SU-DHL-6 (cell line): ENCODE measurements around the gene DCXR.

ENCODE experiments used
- H2AFZ ChIP-seq: fragments of 200-600 bp; sonication (generic); 2 replicates; pipeline ENCODE4 v1.6.1; 2014; ENCODE audit warnings: low read depth, mild to moderate bottlenecking, moderate library complexity, mixed read lengths, antibody characterized with exemption, low read length; ENCODE audit not compliant: severe bottlenecking
- H3F3A ChIP-seq: fragments of 200-600 bp; shearing (Covaris generic); 2 replicates; pipeline ENCODE4 v1.6.0; 2016; ENCODE audit warnings: antibody characterized with exemption, mild to moderate bottlenecking; ENCODE audit not compliant: insufficient read depth
- H3K27ac ChIP-seq: fragments of 200-600 bp; sonication (generic); 2 replicates; pipeline ENCODE4 v1.5.1; 2016; ENCODE audit warnings: low read depth, mild to moderate bottlenecking, low read length, moderate library complexity, mixed read lengths
- H3K27me3 ChIP-seq: fragments of 200-600 bp; sonication (generic), shearing (Covaris generic); 2 replicates; pipeline ENCODE4 v1.6.0; 2014; ENCODE audit warnings: mild to moderate bottlenecking, low read length
- H3K36me3 ChIP-seq: fragments of 200-600 bp; sonication (generic); 2 replicates; pipeline ENCODE4 v1.6.1; 2014; ENCODE audit warnings: mild to moderate bottlenecking, low read length, mixed read lengths
- H3K4me2 ChIP-seq: fragments of 300-600, 200-600 bp; shearing (Covaris generic), sonication (generic); 2 replicates; pipeline ENCODE4 v1.6.0; 2014; ENCODE audit warnings: low read length, low read depth, mild to moderate bottlenecking; ENCODE audit not compliant: poor library complexity, severe bottlenecking
- H3K4me3 ChIP-seq: fragments of 200-600 bp; sonication (generic); 2 replicates; pipeline ENCODE4 v1.5.1; 2014; ENCODE audit warnings: antibody characterized with exemption, low read length, mild to moderate bottlenecking, mixed read lengths; ENCODE audit not compliant: insufficient read depth, poor library complexity, severe bottlenecking
- H3K79me2 ChIP-seq: fragments of 200-600 bp; sonication (generic); 2 replicates; pipeline ENCODE4 v1.6.1; 2014; ENCODE audit warnings: mild to moderate bottlenecking, low read length, moderate library complexity; ENCODE audit not compliant: insufficient read depth
- H3K9ac ChIP-seq: fragments of 200-600 bp; sonication (generic); 2 replicates; pipeline ENCODE4 v1.7.0; 2014; ENCODE audit warnings: mild to moderate bottlenecking, low read length
- H3K9me2 ChIP-seq: fragments of 200-600 bp; sonication (generic); replicated peaks from 2 replicates; pipeline ENCODE4 v1.6.1; 2014; ENCODE audit warnings: low read length; ENCODE audit not compliant: insufficient read depth
- H3K9me3 ChIP-seq: fragments of 200-600 bp; sonication (generic); 2 replicates; pipeline ENCODE4 v1.6.1; 2014; ENCODE audit warnings: low read length, mixed read lengths; ENCODE audit not compliant: insufficient read depth
- H4K20me1 ChIP-seq: fragments of 200-600 bp; sonication (generic); 2 replicates; pipeline ENCODE4 v1.6.1; 2014; ENCODE audit warnings: low read depth, mild to moderate bottlenecking, antibody characterized with exemption, low read length, moderate library complexity, mixed read lengths
- CTCF ChIP-seq: fragments of 200-600 bp; sonication (generic); IDR thresholded peaks from one replicate; pipeline ENCODE4 v1.5.1; 2017; ENCODE audit warnings: antibody characterized with exemption, mild to moderate bottlenecking, low read length, moderate library complexity; ENCODE audit not compliant: insufficient read depth, poor library complexity, severe bottlenecking
- EZH2phosphoT487 ChIP-seq: fragments of 200-600 bp; sonication (generic), shearing (Covaris generic); conservative IDR thresholded peaks from 2 replicates; pipeline ENCODE4 v1.6.1; 2018; ENCODE audit warnings: mild to moderate bottlenecking, antibody characterized with exemption, low read length, moderate library complexity, mixed read lengths

The DCXR gene

GRCh38 chr17:82000803-82001570 is 36.5 kb downstream of the DCXR start:
- H3K9me3 ChIP-seq = no peaks in the 10 kb centered on the region
- no peaks in the 10 kb centered on the region for H3F3A ChIP-seq
- no peaks in the 10 kb centered on the region for H3K27me3 ChIP-seq
- H3K4me3 ChIP-seq = no peak overlapping the region
- no peaks in the 10 kb centered on the region for H3K36me3 ChIP-seq
- H2AFZ ChIP-seq = no peak overlapping the region
- H3K4me2 ChIP-seq = no peak overlapping the region
- no peaks in the 10 kb centered on the region for H3K79me2 ChIP-seq
- no peak overlapping the region for H3K9ac ChIP-seq
- H3K9me2 ChIP-seq = no peaks in the 10 kb centered on the region
- no peak overlapping the region for H3K27ac ChIP-seq
- no peak for TF ChIP-seq EZH2phosphoT487
- no peak for TF ChIP-seq CTCF
- no peaks in the 10 kb centered on the region for H4K20me1 ChIP-seq

- Histone ChIP-seq H3K4me2 (no peak overlapping the region), H3K9ac (no peak overlapping the region), H3F3A (no peaks in the 10 kb centered on the region)
Observed at GRCh38 chr17:81999976-82000802, 37.3 kb downstream of the DCXR start.

GRCh38 chr17:81999587-81999975 is 37.9 kb downstream of the DCXR start:
- Histone ChIP-seq H2AFZ (no peak overlapping the region), H3K36me3 (no peaks in the 10 kb centered on the region), H3K27me3 (no peaks in the 10 kb centered on the region), H3K27ac (no peak overlapping the region), H4K20me1 (no peaks in the 10 kb centered on the region), H3K9me3 (no peaks in the 10 kb centered on the region), H3K4me3 (no peak overlapping the region), H3F3A (no peaks in the 10 kb centered on the region), H3K9ac (no peak overlapping the region), H3K9me2 (no peaks in the 10 kb centered on the region), H3K4me2 (no peak overlapping the region), H3K79me2 (no peaks in the 10 kb centered on the region)
- no peak for TF ChIP-seq EZH2phosphoT487
- TF ChIP-seq CTCF = no peak

More at GRCh38 chr17:81999976-82000802, 37.3 kb downstream of the DCXR start:
- H2AFZ ChIP-seq = no peak overlapping the region
- no peak overlapping the region for H3K4me3 ChIP-seq
- no peaks in the 10 kb centered on the region for H4K20me1 ChIP-seq
- no peaks in the 10 kb centered on the region for H3K9me2 ChIP-seq
- TF ChIP-seq EZH2phosphoT487 = no peak
- no peak for TF ChIP-seq CTCF
- H3K36me3 ChIP-seq = no peaks in the 10 kb centered on the region
- no peaks in the 10 kb centered on the region for H3K27me3 ChIP-seq
- H3K79me2 ChIP-seq = no peaks in the 10 kb centered on the region
- H3K9me3 ChIP-seq = no peaks in the 10 kb centered on the region
- H3K27ac ChIP-seq = no peak overlapping the region
